ENCODE measurements around the gene SEZ6L. TPM values are rescaled to one million over a fixed set of nuclear protein-coding genes. Genes with fewer than 3 reads are reported as not detected.
A peak's percentile ranks its signal among the peaks of the same experiment; 100 is the strongest.

SEZ6L gene
- polyA plus RNA-seq, 1 donor (not counting 4 experiments of a cell fraction or from before 2014, with no cell fraction given), result not detected

GRCh38 chr22:26168939-26169314 is 335 bp upstream of the SEZ6L start:
- DNase-seq (ENCODE audit: low read depth, low spot score), result no peak
- H3K79me2 ChIP-seq (ENCODE audit: control insufficient read depth, insufficient read depth, low read length), result no peaks in the 10 kb centered on the region
- FAIRE-seq, result no peak
- H4K20me1 ChIP-seq (ENCODE audit: control insufficient read depth, extremely low read depth, insufficient read depth, low read length), result no peaks in the 10 kb centered on the region
- no peaks in the 10 kb centered on the region for H3K9me3 ChIP-seq (ENCODE audit: control insufficient read depth, low read depth, low read length)
- no peak overlapping the region for H2AFZ ChIP-seq (ENCODE audit: control insufficient read depth, low read length)
- no peak overlapping the region for H3K4me3 ChIP-seq (ENCODE audit: control insufficient read depth in 2 of 3, extremely low read depth in 1 of 3, insufficient read depth in 2 of 3, low read depth in 1 of 3, low read length in 3 of 3)
- no peak overlapping the region for H3K9ac ChIP-seq (ENCODE audit: control insufficient read depth, extremely low read depth, insufficient read depth, low read length)
- no peaks in the 10 kb centered on the region for H3K4me1 ChIP-seq (ENCODE audit: control insufficient read depth, extremely low read depth, insufficient read depth, low read length)
- TF ChIP-seq, protein P1, sequence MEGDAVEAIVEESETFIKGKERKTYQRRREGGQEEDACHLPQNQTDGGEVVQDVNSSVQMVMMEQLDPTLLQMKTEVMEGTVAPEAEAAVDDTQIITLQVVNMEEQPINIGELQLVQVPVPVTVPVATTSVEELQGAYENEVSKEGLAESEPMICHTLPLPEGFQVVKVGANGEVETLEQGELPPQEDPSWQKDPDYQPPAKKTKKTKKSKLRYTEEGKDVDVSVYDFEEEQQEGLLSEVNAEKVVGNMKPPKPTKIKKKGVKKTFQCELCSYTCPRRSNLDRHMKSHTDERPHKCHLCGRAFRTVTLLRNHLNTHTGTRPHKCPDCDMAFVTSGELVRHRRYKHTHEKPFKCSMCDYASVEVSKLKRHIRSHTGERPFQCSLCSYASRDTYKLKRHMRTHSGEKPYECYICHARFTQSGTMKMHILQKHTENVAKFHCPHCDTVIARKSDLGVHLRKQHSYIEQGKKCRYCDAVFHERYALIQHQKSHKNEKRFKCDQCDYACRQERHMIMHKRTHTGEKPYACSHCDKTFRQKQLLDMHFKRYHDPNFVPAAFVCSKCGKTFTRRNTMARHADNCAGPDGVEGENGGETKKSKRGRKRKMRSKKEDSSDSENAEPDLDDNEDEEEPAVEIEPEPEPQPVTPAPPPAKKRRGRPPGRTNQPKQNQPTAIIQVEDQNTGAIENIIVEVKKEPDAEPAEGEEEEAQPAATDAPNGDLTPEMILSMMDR (optimal IDR thresholded peaks at IDR 0.05 in 1 of 3, IDR thresholded peaks at IDR 0.05 in 1 of 3, conservative IDR thresholded peaks at IDR 0.05 in 1 of 3; ENCODE audit: extremely low read depth in 1 of 3, insufficient read depth in 2 of 3, low read length in 3 of 3), result no peak
- peak; percentile 67 for TF ChIP-seq EZH2 (IDR thresholded peaks at IDR 0.05; ENCODE audit: low read length)
- H3K27ac ChIP-seq (ENCODE audit: control insufficient read depth, insufficient read depth, low read length), result no peak overlapping the region
- no peaks in the 10 kb centered on the region for H3K36me3 ChIP-seq (ENCODE audit: control insufficient read depth in 2 of 2, extremely low read depth in 1 of 2, insufficient read depth in 2 of 2, low read length in 2 of 2)
- H3K27me3 ChIP-seq (ENCODE audit: control insufficient read depth, extremely low read depth, insufficient read depth, low read length), result peaks cover 32% of the 10 kb centered on the region
- H3K4me2 ChIP-seq (ENCODE audit: control insufficient read depth, extremely low read depth, insufficient read depth, low read depth, low read length), result no peak overlapping the region
- no peaks in the 10 kb centered on the region for H3K9me1 ChIP-seq (ENCODE audit: control insufficient read depth, extremely low read depth, insufficient read depth, low read length)
- dilution Hi-C loops (cut with MboI; ENCODE audit: extremely low pct_ligation_motif_present, low sequenced_read_pairs), result no loop called here

- TF ChIP-seq, protein P1 (optimal IDR thresholded peaks at IDR 0.05 in 1 of 3, IDR thresholded peaks at IDR 0.05 in 1 of 3, conservative IDR thresholded peaks at IDR 0.05 in 1 of 3; ENCODE audit: extremely low read depth in 1 of 3, insufficient read depth in 2 of 3, low read length in 3 of 3), result no peak
- peak; percentile 86 for TF ChIP-seq EZH2 (IDR thresholded peaks at IDR 0.05; ENCODE audit: low read length)
- DNase-seq (ENCODE audit: low read depth, low spot score) (no peak), FAIRE-seq (no peak)
- no peak overlapping the region for H3K4me3 ChIP-seq (ENCODE audit: control insufficient read depth in 2 of 3, extremely low read depth in 1 of 3, insufficient read depth in 2 of 3, low read depth in 1 of 3, low read length in 3 of 3)
- no peaks in the 10 kb centered on the region for H3K9me3 ChIP-seq (ENCODE audit: control insufficient read depth, low read depth, low read length)
- no peaks in the 10 kb centered on the region for H3K9me1 ChIP-seq (ENCODE audit: control insufficient read depth, extremely low read depth, insufficient read depth, low read length)
- no peaks in the 10 kb centered on the region for H3K36me3 ChIP-seq (ENCODE audit: control insufficient read depth in 2 of 2, extremely low read depth in 1 of 2, insufficient read depth in 2 of 2, low read length in 2 of 2)
- no peak overlapping the region for H2AFZ ChIP-seq (ENCODE audit: control insufficient read depth, low read length)
- H3K79me2 ChIP-seq (ENCODE audit: control insufficient read depth, insufficient read depth, low read length), result no peaks in the 10 kb centered on the region
- peaks cover 35% of the 10 kb centered on the region for H3K27me3 ChIP-seq (ENCODE audit: control insufficient read depth, extremely low read depth, insufficient read depth, low read length)
- no peak overlapping the region for H3K27ac ChIP-seq (ENCODE audit: control insufficient read depth, insufficient read depth, low read length)
- dilution Hi-C loops (cut with MboI; ENCODE audit: extremely low pct_ligation_motif_present, low sequenced_read_pairs), result no loop called here
- no peak overlapping the region for H3K4me2 ChIP-seq (ENCODE audit: control insufficient read depth, extremely low read depth, insufficient read depth, low read depth, low read length)
- no peaks in the 10 kb centered on the region for H3K4me1 ChIP-seq (ENCODE audit: control insufficient read depth, extremely low read depth, insufficient read depth, low read length)
- H3K9ac ChIP-seq (ENCODE audit: control insufficient read depth, extremely low read depth, insufficient read depth, low read length), result no peak overlapping the region
- no peaks in the 10 kb centered on the region for H4K20me1 ChIP-seq (ENCODE audit: control insufficient read depth, extremely low read depth, insufficient read depth, low read length)
Observed at GRCh38 chr22:26170112-26170492, 840 bp downstream of the SEZ6L start.
